ENCODE data around the gene PRKN. TPM values are rescaled to one million over a fixed set of nuclear protein-coding genes. Genes with fewer than 3 reads are reported as not detected.
A peak's percentile ranks its signal among the peaks of the same experiment; 100 is the strongest.

The PRKN gene
- total and polyA plus RNA-seq, 2 experiments from 2014 or later = 0.10 to 0.84 TPM

- no peak overlapping the region for H3K27ac Mint-ChIP-seq
- no peaks in the 10 kb centered on the region for H4K20me1 ChIP-seq (replicated peaks; ENCODE audit: insufficient read depth)
- peaks cover 2% of the 10 kb centered on the region; the same call in 2 of the 3 replicates for H3K9me3 Mint-ChIP-seq
- DNase-seq (ENCODE audit: low spot score) (no peak), ATAC-seq (peak; percentile 45; the same call in 1 of the 3 replicates)
- no peaks in the 10 kb centered on the region for H3K9me2 ChIP-seq (ENCODE audit: insufficient read depth)
- H3F3A ChIP-seq (replicated peaks; ENCODE audit: low read depth) = no peaks in the 10 kb centered on the region
- H2AFZ ChIP-seq = no peak overlapping the region
- peaks cover 6% of the 10 kb centered on the region for H3K27me3 Mint-ChIP-seq (ENCODE audit: insufficient read depth, low read depth, poor library complexity)
- H3K4me3 Mint-ChIP-seq = no peak overlapping the region
- no peak overlapping the region for H3K27ac ChIP-seq (ENCODE audit: low read depth)
- no peak for TF ChIP-seq STAT1 (IDR thresholded peaks at IDR 0.05; ENCODE audit: unreplicated experiment)
- TF ChIP-seq ETS1 (IDR thresholded peaks at IDR 0.05) = no peak
- no peak for TF ChIP-seq JUNB (IDR thresholded peaks at IDR 0.05; ENCODE audit: unreplicated experiment)
- no peak for TF ChIP-seq NANOG (IDR thresholded peaks at IDR 0.05; ENCODE audit: borderline replicate concordance)
- no peak for TF ChIP-seq ZNF114 (CRISPR knock-in tag; IDR thresholded peaks at IDR 0.05)
- no peak for TF ChIP-seq CREB1 (CRISPR knock-in tag; IDR thresholded peaks at IDR 0.05; ENCODE audit: low read depth)
- no peak for TF ChIP-seq REST (IDR thresholded peaks at IDR 0.05; ENCODE audit: unreplicated experiment)
- TF ChIP-seq EZH2 (IDR thresholded peaks at IDR 0.05; ENCODE audit: low read depth, unreplicated experiment) = no peak
- no peak for TF ChIP-seq ZNF331 (CRISPR knock-in tag; IDR thresholded peaks at IDR 0.05; ENCODE audit: low read depth)
- TF ChIP-seq POLR2AphosphoS5 (IDR thresholded peaks at IDR 0.05; ENCODE audit: low read depth) = no peak
- no peak for TF ChIP-seq CTCF (conservative IDR thresholded peaks at IDR 0.05; ENCODE audit: low read depth in 2 of 2)
- no peak for TF ChIP-seq EZH2phosphoT487 (IDR thresholded peaks at IDR 0.05; ENCODE audit: unreplicated experiment)
- TF ChIP-seq, protein P1, sequence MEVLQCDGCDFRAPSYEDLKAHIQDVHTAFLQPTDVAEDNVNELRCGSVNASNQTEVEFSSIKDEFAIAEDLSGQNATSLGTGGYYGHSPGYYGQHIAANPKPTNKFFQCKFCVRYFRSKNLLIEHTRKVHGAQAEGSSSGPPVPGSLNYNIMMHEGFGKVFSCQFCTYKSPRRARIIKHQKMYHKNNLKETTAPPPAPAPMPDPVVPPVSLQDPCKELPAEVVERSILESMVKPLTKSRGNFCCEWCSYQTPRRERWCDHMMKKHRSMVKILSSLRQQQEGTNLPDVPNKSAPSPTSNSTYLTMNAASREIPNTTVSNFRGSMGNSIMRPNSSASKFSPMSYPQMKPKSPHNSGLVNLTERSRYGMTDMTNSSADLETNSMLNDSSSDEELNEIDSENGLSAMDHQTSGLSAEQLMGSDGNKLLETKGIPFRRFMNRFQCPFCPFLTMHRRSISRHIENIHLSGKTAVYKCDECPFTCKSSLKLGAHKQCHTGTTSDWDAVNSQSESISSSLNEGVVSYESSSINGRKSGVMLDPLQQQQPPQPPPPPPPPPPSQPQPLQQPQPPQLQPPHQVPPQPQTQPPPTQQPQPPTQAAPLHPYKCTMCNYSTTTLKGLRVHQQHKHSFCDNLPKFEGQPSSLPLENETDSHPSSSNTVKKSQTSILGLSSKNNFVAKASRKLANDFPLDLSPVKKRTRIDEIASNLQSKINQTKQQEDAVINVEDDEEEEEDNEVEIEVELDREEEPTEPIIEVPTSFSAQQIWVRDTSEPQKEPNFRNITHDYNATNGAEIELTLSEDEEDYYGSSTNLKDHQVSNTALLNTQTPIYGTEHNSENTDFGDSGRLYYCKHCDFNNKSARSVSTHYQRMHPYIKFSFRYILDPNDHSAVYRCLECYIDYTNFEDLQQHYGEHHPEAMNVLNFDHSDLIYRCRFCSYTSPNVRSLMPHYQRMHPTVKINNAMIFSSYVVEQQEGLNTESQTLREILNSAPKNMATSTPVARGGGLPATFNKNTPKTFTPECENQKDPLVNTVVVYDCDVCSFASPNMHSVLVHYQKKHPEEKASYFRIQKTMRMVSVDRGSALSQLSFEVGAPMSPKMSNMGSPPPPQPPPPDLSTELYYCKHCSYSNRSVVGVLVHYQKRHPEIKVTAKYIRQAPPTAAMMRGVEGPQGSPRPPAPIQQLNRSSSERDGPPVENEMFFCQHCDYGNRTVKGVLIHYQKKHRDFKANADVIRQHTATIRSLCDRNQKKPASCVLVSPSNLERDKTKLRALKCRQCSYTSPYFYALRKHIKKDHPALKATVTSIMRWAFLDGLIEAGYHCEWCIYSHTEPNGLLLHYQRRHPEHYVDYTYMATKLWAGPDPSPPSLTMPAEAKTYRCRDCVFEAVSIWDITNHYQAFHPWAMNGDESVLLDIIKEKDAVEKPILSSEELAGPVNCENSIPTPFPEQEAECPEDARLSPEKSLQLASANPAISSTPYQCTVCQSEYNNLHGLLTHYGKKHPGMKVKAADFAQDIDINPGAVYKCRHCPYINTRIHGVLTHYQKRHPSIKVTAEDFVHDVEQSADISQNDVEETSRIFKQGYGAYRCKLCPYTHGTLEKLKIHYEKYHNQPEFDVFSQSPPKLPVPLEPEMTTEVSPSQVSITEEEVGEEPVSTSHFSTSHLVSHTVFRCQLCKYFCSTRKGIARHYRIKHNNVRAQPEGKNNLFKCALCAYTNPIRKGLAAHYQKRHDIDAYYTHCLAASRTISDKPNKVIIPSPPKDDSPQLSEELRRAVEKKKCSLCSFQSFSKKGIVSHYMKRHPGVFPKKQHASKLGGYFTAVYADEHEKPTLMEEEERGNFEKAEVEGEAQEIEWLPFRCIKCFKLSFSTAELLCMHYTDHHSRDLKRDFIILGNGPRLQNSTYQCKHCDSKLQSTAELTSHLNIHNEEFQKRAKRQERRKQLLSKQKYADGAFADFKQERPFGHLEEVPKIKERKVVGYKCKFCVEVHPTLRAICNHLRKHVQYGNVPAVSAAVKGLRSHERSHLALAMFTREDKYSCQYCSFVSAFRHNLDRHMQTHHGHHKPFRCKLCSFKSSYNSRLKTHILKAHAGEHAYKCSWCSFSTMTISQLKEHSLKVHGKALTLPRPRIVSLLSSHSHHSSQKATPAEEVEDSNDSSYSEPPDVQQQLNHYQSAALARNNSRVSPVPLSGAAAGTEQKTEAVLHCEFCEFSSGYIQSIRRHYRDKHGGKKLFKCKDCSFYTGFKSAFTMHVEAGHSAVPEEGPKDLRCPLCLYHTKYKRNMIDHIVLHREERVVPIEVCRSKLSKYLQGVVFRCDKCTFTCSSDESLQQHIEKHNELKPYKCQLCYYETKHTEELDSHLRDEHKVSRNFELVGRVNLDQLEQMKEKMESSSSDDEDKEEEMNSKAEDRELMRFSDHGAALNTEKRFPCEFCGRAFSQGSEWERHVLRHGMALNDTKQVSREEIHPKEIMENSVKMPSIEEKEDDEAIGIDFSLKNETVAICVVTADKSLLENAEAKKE (CRISPR knock-in tag; IDR thresholded peaks at IDR 0.05) = no peak
- H3K27me3 ChIP-seq (ENCODE audit: insufficient read depth) = no peaks in the 10 kb centered on the region
- H3K36me3 Mint-ChIP-seq (ENCODE audit: low read depth) = no peaks in the 10 kb centered on the region
- H3K4me1 ChIP-seq (ENCODE audit: insufficient read depth) = no peaks in the 10 kb centered on the region
- no peaks in the 10 kb centered on the region for H3K36me3 ChIP-seq (ENCODE audit: insufficient read depth)
- H3K79me2 ChIP-seq (replicated peaks; ENCODE audit: insufficient read depth) = no peaks in the 10 kb centered on the region
- no peaks in the 10 kb centered on the region for H3K4me1 Mint-ChIP-seq
- H3K4me3 ChIP-seq = no peak overlapping the region
- no peak overlapping the region for H3K4me2 ChIP-seq
Observed at GRCh38 chr6:162014069-162014811, 713.3 kb downstream of the PRKN start.

All from GM23338 (cell line).